Transverse colon (tissue), 3 donors: ENCODE measurements around the gene TTLL6.

ENCODE experiments used
- POLR2A ChIP-seq: fragments of 450-650 bp; IDR thresholded peaks from one replicate; pipeline ENCODE4 v1.6.1; 2016; ENCODE audit warnings: antibody characterized with exemption, mild to moderate bottlenecking, moderate library complexity
- TF ChIP-seq, protein P1 (sequence below), 5 experiments: fragments of 200-600 bp in 3 of 5; fragments of 450-650 bp in 2 of 5; sonication (generic) in 3 of 5; IDR thresholded peaks; 1 replicate in 2 of 5; 2 replicates in 3 of 5; pipeline ENCODE4 v1.5.1; 2016 to 2017; ENCODE audit warnings: antibody characterized with exemption in 5 of 5, inconsistent platforms in 3 of 5, mild to moderate bottlenecking in 2 of 5, moderate library complexity in 1 of 5

DNA sequence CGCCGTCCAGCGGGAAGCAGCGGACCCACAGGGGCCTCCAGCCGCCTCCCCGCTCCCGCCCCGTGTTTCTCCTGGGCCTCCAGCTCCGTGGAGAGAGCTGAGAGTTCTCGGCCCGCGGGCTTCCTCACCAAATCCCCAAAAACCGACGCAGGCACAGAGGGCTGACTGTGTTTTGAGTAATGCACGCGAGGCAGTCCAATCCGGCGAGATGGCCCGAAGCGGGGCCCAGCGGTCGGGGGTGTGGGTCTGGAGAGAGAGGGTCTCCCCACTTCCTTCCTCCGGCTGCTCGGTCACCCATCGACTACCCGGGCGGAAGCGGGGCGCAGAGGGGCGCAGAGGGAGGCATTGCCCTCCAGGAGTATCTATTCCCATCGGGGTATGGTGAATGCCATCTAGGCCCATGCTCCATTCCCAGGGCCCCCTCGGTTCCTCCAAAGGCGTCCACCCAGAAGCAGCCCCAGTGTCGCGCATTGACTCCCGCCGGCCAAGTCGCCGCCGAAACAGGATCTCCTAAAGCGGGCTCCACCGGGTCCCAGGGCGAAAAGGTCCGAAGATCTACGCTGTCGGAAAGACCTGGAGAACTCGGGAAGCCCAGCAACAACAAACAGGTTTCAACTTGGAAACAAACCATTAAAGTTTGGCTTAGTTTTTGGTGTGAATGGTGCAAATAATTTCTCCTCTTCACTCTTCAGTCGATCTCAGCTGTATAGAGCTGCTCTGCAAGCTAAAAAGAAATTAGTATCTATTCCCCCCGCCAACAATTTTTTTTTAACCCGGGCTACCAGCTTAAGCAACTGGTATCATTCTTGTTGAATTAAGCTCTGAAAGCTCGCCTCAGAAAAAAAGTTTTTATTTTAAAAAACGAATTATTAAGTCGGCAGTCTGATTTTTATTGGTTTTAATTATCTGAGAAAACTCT is 69.3 kb downstream of the TTLL6 start:
- TF ChIP-seq, protein P1, sequence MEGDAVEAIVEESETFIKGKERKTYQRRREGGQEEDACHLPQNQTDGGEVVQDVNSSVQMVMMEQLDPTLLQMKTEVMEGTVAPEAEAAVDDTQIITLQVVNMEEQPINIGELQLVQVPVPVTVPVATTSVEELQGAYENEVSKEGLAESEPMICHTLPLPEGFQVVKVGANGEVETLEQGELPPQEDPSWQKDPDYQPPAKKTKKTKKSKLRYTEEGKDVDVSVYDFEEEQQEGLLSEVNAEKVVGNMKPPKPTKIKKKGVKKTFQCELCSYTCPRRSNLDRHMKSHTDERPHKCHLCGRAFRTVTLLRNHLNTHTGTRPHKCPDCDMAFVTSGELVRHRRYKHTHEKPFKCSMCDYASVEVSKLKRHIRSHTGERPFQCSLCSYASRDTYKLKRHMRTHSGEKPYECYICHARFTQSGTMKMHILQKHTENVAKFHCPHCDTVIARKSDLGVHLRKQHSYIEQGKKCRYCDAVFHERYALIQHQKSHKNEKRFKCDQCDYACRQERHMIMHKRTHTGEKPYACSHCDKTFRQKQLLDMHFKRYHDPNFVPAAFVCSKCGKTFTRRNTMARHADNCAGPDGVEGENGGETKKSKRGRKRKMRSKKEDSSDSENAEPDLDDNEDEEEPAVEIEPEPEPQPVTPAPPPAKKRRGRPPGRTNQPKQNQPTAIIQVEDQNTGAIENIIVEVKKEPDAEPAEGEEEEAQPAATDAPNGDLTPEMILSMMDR (IDR thresholded peaks at IDR 0.05) = no peak
- no peak for TF ChIP-seq POLR2A
